ENCODE measurements around the gene DNAI1.

DNAI1 gene

DNA sequence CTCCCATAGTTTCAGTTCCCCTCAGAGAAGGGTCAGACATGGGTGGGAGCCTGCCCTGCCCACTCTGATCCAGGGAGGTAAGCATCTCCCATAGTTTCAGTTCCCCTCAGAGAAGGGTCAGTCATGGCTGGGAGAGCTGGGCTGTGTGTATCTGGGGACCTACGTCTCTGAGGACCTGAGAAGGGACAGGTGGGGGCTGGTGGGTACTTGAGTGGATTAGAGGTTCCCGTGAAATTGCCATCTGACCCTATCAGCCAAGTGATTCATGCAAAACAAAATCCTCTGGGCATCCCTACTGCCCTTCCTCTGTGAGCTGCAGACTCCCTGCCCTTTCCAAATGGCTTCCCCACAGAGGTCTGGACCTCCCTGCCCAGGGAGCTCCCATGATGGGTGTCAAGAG is 60.3 kb downstream of the DNAI1 start (continued):
- no peak for TF ChIP-seq ZC3H10 (CRISPR knock-in tag; IDR thresholded peaks at IDR 0.05)
- TF ChIP-seq BACH2 (CRISPR knock-in tag; IDR thresholded peaks at IDR 0.05; ENCODE audit: borderline replicate concordance): no peak

DNA sequence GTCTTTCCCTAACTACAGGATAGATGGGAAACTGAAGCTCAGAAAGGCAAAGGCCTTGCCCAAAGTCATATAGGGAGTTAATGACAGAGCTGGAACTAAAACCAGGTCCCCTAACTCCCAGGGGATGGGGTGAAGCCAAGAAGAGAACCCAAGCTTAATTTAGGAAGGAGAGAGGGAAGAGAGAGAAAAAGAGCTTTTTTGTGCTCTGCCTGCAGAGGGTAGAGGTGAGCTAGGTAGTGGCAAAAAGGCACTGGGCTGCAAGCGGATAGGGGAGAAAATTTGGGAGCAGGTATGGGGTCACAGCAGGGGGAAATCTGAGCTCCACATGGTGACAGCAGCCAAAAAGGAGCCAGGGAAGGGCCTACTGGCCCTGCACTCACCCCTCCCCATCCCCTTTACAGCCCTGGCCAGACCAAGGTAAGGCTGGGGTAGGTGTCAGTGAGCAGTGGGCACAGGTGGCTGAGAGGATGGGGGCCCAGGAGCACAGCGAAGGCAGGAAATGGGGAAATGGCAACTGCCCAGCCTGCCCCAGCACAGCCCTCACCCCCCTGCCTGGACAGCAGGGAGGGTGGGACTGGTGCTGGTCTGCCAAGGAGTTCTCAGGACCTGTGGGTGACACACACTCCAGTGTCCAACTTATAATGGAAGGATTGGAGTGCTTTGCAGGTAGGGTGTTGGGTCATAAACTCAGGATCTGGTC is 60.9 kb downstream of the DNAI1 start:
- no peak for TF ChIP-seq ZNF565 (CRISPR knock-in tag; conservative IDR thresholded peaks at IDR 0.05; ENCODE audit: low read depth)
- no peak for TF ChIP-seq PPARA (CRISPR knock-in tag; IDR thresholded peaks at IDR 0.05; ENCODE audit: borderline replicate concordance)
- TF ChIP-seq ZFP30 (CRISPR knock-in tag; IDR thresholded peaks at IDR 0.05): no peak
- TF ChIP-seq ESRRG (CRISPR knock-in tag; IDR thresholded peaks at IDR 0.05): no peak
- no peak for TF ChIP-seq TOX (CRISPR knock-in tag; IDR thresholded peaks at IDR 0.05; ENCODE audit: borderline replicate concordance)
- TF ChIP-seq, protein P1, sequence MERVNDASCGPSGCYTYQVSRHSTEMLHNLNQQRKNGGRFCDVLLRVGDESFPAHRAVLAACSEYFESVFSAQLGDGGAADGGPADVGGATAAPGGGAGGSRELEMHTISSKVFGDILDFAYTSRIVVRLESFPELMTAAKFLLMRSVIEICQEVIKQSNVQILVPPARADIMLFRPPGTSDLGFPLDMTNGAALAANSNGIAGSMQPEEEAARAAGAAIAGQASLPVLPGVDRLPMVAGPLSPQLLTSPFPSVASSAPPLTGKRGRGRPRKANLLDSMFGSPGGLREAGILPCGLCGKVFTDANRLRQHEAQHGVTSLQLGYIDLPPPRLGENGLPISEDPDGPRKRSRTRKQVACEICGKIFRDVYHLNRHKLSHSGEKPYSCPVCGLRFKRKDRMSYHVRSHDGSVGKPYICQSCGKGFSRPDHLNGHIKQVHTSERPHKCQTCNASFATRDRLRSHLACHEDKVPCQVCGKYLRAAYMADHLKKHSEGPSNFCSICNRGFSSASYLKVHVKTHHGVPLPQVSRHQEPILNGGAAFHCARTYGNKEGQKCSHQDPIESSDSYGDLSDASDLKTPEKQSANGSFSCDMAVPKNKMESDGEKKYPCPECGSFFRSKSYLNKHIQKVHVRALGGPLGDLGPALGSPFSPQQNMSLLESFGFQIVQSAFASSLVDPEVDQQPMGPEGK (CRISPR knock-in tag; IDR thresholded peaks at IDR 0.05; ENCODE audit: borderline replicate concordance): no peak
- TF ChIP-seq, protein P2, sequence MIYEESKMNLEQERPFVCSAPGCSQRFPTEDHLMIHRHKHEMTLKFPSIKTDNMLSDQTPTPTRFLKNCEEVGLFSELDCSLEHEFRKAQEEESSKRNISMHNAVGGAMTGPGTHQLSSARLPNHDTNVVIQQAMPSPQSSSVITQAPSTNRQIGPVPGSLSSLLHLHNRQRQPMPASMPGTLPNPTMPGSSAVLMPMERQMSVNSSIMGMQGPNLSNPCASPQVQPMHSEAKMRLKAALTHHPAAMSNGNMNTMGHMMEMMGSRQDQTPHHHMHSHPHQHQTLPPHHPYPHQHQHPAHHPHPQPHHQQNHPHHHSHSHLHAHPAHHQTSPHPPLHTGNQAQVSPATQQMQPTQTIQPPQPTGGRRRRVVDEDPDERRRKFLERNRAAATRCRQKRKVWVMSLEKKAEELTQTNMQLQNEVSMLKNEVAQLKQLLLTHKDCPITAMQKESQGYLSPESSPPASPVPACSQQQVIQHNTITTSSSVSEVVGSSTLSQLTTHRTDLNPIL (CRISPR knock-in tag; IDR thresholded peaks at IDR 0.05; ENCODE audit: low read depth): no peak
- no peak for TF ChIP-seq GLIS3 (CRISPR knock-in tag; IDR thresholded peaks at IDR 0.05)
- TF ChIP-seq, protein P3, sequence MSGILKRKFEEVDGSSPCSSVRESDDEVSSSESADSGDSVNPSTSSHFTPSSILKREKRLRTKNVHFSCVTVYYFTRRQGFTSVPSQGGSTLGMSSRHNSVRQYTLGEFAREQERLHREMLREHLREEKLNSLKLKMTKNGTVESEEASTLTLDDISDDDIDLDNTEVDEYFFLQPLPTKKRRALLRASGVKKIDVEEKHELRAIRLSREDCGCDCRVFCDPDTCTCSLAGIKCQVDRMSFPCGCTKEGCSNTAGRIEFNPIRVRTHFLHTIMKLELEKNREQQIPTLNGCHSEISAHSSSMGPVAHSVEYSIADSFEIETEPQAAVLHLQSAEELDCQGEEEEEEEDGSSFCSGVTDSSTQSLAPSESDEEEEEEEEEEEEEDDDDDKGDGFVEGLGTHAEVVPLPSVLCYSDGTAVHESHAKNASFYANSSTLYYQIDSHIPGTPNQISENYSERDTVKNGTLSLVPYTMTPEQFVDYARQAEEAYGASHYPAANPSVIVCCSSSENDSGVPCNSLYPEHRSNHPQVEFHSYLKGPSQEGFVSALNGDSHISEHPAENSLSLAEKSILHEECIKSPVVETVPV (CRISPR knock-in tag; IDR thresholded peaks at IDR 0.05): no peak
- TF ChIP-seq ZFP3 (CRISPR knock-in tag; IDR thresholded peaks at IDR 0.05): no peak
- TF ChIP-seq TCF4 (CRISPR knock-in tag; IDR thresholded peaks at IDR 0.05; ENCODE audit: borderline replicate concordance): no peak
- TF ChIP-seq, protein P4, sequence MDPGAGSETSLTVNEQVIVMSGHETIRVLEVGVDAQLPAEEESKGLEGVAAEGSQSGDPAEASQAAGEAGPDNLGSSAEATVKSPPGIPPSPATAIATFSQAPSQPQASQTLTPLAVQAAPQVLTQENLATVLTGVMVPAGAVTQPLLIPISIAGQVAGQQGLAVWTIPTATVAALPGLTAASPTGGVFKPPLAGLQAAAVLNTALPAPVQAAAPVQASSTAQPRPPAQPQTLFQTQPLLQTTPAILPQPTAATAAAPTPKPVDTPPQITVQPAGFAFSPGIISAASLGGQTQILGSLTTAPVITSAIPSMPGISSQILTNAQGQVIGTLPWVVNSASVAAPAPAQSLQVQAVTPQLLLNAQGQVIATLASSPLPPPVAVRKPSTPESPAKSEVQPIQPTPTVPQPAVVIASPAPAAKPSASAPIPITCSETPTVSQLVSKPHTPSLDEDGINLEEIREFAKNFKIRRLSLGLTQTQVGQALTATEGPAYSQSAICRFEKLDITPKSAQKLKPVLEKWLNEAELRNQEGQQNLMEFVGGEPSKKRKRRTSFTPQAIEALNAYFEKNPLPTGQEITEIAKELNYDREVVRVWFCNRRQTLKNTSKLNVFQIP (CRISPR knock-in tag; IDR thresholded peaks at IDR 0.05; ENCODE audit: borderline replicate concordance, low read depth): no peak
- no peak for TF ChIP-seq ZNF70 (CRISPR knock-in tag; IDR thresholded peaks at IDR 0.05)
- ATAC-seq: no peak

DNA sequence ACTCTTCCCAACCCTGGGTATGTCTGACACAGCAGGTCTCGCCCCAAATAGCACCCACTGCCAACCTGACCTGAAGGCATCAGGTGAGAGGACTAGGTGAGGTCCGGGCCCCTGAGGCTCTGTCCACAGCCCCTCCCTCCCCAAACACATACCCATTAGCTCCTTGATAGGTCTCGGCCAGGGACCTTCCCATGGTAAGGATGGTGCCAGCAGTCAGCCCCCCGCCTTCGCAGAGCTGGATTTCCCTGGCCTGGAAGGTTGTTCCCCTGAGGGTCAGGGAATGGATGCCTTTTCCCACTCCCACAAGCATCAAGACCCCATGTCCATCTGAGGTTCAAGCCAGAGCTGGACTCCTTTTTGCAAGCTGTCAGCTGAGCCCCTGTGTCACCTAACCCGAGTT is 61.5 kb downstream of the DNAI1 start:
- ATAC-seq: no peak
- no peak for TF ChIP-seq GLIS3 (CRISPR knock-in tag; IDR thresholded peaks at IDR 0.05)
- TF ChIP-seq ZFP3 (CRISPR knock-in tag; IDR thresholded peaks at IDR 0.05): no peak
- TF ChIP-seq, protein P2 (CRISPR knock-in tag; IDR thresholded peaks at IDR 0.05; ENCODE audit: low read depth): no peak
- TF ChIP-seq, protein P3 (CRISPR knock-in tag; IDR thresholded peaks at IDR 0.05): no peak
- no peak for TF ChIP-seq RARB (CRISPR knock-in tag; IDR thresholded peaks at IDR 0.05)
- TF ChIP-seq TCF4 (CRISPR knock-in tag; IDR thresholded peaks at IDR 0.05; ENCODE audit: borderline replicate concordance): no peak
- no peak for TF ChIP-seq ZC3H10 (CRISPR knock-in tag; IDR thresholded peaks at IDR 0.05)
- TF ChIP-seq, protein P5, sequence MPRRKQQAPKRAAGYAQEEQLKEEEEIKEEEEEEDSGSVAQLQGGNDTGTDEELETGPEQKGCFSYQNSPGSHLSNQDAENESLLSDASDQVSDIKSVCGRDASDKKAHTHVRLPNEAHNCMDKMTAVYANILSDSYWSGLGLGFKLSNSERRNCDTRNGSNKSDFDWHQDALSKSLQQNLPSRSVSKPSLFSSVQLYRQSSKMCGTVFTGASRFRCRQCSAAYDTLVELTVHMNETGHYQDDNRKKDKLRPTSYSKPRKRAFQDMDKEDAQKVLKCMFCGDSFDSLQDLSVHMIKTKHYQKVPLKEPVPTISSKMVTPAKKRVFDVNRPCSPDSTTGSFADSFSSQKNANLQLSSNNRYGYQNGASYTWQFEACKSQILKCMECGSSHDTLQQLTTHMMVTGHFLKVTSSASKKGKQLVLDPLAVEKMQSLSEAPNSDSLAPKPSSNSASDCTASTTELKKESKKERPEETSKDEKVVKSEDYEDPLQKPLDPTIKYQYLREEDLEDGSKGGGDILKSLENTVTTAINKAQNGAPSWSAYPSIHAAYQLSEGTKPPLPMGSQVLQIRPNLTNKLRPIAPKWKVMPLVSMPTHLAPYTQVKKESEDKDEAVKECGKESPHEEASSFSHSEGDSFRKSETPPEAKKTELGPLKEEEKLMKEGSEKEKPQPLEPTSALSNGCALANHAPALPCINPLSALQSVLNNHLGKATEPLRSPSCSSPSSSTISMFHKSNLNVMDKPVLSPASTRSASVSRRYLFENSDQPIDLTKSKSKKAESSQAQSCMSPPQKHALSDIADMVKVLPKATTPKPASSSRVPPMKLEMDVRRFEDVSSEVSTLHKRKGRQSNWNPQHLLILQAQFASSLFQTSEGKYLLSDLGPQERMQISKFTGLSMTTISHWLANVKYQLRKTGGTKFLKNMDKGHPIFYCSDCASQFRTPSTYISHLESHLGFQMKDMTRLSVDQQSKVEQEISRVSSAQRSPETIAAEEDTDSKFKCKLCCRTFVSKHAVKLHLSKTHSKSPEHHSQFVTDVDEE (CRISPR knock-in tag; IDR thresholded peaks at IDR 0.05): no peak
- TF ChIP-seq PPARA (CRISPR knock-in tag; IDR thresholded peaks at IDR 0.05; ENCODE audit: borderline replicate concordance): no peak

Data from SK-N-SH treated with all-trans-retinoic acid at 6 μM for 48 hours (cell line).